ENCODE measurements around the gene CTNNA3.

Gene CTNNA3

DNA sequence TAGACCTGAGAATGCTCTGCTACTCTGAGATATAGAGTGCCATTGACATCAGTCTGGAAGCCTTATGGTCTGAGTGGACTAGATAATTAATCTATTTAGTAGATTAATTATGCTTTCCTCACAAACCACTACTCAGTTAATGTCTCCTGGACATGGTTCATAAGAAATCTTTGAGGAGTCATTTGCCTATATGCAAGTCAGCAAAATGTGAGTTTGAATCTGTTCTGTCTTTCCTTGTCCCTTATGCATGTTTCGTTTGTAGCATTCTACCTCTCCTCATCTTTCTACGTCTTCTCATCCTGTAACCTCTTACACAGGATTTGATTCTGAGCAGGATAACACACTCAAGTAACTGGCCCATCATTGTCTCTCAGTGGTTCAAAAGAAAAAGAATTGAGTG, 1505.6 kb downstream of the CTNNA3 start (continued):
- TF ChIP-seq, protein P1, sequence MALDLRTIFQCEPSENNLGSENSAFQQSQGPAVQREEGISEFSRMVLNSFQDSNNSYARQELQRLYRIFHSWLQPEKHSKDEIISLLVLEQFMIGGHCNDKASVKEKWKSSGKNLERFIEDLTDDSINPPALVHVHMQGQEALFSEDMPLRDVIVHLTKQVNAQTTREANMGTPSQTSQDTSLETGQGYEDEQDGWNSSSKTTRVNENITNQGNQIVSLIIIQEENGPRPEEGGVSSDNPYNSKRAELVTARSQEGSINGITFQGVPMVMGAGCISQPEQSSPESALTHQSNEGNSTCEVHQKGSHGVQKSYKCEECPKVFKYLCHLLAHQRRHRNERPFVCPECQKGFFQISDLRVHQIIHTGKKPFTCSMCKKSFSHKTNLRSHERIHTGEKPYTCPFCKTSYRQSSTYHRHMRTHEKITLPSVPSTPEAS (tag by site-specific recombination; IDR thresholded peaks at IDR 0.05) = no peak
- no peak for TF ChIP-seq ZNF600 (tag by site-specific recombination; IDR thresholded peaks at IDR 0.05)
- no peak for TF ChIP-seq ZNF777 (tag by site-specific recombination; IDR thresholded peaks at IDR 0.05; ENCODE audit: borderline replicate concordance)
- TF ChIP-seq, protein P2, sequence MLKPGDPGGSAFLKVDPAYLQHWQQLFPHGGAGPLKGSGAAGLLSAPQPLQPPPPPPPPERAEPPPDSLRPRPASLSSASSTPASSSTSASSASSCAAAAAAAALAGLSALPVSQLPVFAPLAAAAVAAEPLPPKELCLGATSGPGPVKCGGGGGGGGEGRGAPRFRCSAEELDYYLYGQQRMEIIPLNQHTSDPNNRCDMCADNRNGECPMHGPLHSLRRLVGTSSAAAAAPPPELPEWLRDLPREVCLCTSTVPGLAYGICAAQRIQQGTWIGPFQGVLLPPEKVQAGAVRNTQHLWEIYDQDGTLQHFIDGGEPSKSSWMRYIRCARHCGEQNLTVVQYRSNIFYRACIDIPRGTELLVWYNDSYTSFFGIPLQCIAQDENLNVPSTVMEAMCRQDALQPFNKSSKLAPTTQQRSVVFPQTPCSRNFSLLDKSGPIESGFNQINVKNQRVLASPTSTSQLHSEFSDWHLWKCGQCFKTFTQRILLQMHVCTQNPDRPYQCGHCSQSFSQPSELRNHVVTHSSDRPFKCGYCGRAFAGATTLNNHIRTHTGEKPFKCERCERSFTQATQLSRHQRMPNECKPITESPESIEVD (tag by site-specific recombination; IDR thresholded peaks at IDR 0.05) = no peak
- no peak for TF ChIP-seq ZNF768 (tag by site-specific recombination; IDR thresholded peaks at IDR 0.05)
- TF ChIP-seq ZNF16 (tag by site-specific recombination; IDR thresholded peaks at IDR 0.05; ENCODE audit: low read depth) = no peak

- POLR2A ChIA-PET = no interaction called here
- no peaks in the 10 kb centered on the region for H3K4me1 ChIP-seq (ENCODE audit: control insufficient read depth, insufficient read depth, low read length)
- no peak overlapping the region for H3K4me3 ChIP-seq (ENCODE audit: low read depth, low read length)
- no peaks in the 10 kb centered on the region for H3K36me3 ChIP-seq (ENCODE audit: control insufficient read depth in 2 of 2, insufficient read depth in 1 of 2, low read length in 2 of 2)
- no peaks in the 10 kb centered on the region for H3K9me3 ChIP-seq (ENCODE audit: control insufficient read depth, insufficient read depth, low read depth, low read length)
- CTCF ChIA-PET = no interaction called here
- TF ChIP-seq, protein P3, sequence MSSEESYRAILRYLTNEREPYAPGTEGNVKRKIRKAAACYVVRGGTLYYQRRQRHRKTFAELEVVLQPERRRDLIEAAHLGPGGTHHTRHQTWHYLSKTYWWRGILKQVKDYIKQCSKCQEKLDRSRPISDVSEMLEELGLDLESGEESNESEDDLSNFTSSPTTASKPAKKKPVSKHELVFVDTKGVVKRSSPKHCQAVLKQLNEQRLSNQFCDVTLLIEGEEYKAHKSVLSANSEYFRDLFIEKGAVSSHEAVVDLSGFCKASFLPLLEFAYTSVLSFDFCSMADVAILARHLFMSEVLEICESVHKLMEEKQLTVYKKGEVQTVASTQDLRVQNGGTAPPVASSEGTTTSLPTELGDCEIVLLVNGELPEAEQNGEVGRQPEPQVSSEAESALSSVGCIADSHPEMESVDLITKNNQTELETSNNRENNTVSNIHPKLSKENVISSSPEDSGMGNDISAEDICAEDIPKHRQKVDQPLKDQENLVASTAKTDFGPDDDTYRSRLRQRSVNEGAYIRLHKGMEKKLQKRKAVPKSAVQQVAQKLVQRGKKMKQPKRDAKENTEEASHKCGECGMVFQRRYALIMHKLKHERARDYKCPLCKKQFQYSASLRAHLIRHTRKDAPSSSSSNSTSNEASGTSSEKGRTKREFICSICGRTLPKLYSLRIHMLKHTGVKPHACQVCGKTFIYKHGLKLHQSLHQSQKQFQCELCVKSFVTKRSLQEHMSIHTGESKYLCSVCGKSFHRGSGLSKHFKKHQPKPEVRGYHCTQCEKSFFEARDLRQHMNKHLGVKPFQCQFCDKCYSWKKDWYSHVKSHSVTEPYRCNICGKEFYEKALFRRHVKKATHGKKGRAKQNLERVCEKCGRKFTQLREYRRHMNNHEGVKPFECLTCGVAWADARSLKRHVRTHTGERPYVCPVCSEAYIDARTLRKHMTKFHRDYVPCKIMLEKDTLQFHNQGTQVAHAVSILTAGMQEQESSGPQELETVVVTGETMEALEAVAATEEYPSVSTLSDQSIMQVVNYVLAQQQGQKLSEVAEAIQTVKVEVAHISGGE (tag by site-specific recombination; conservative IDR thresholded peaks at IDR 0.05; ENCODE audit: low read depth) = no peak
- TF ChIP-seq GLI2 (tag by site-specific recombination; IDR thresholded peaks at IDR 0.05; ENCODE audit: borderline replicate concordance, low read depth) = no peak
- H3K27ac ChIP-seq (ENCODE audit: extremely low read depth, low read depth, low read length) = no peak overlapping the region
These were observed 1506.7 kb downstream of the CTNNA3 start for GRCh38 chr10:66189271-66189670.

GRCh38 chr10:66187053-66187733, 1508.8 kb downstream of the CTNNA3 start:
- H3K4me3 ChIP-seq (ENCODE audit: low read depth, low read length) = no peak overlapping the region
- POLR2A ChIA-PET = no interaction called here
- H3K4me1 ChIP-seq (ENCODE audit: control insufficient read depth, insufficient read depth, low read length) = no peaks in the 10 kb centered on the region
- no peaks in the 10 kb centered on the region for H3K9me3 ChIP-seq (ENCODE audit: control insufficient read depth, insufficient read depth, low read depth, low read length)
- H3K36me3 ChIP-seq (ENCODE audit: control insufficient read depth in 2 of 2, insufficient read depth in 1 of 2, low read length in 2 of 2) = no peaks in the 10 kb centered on the region
- TF ChIP-seq ZNF239 (tag by site-specific recombination; IDR thresholded peaks at IDR 0.05) = no peak
- TF ChIP-seq GLIS2 (tag by site-specific recombination; IDR thresholded peaks at IDR 0.05) = no peak
- TF ChIP-seq ZNF473 (tag by site-specific recombination; IDR thresholded peaks at IDR 0.05) = no peak
- no peak for TF ChIP-seq ZNF433 (tag by site-specific recombination; IDR thresholded peaks at IDR 0.05; ENCODE audit: low read depth)
- no peak for TF ChIP-seq ZNF157 (tag by site-specific recombination; IDR thresholded peaks at IDR 0.05)
- no peak for TF ChIP-seq ZNF560 (tag by site-specific recombination; IDR thresholded peaks at IDR 0.05; ENCODE audit: borderline replicate concordance)
- no peak for TF ChIP-seq ZNF843 (tag by site-specific recombination; IDR thresholded peaks at IDR 0.05)
- TF ChIP-seq, protein P4, sequence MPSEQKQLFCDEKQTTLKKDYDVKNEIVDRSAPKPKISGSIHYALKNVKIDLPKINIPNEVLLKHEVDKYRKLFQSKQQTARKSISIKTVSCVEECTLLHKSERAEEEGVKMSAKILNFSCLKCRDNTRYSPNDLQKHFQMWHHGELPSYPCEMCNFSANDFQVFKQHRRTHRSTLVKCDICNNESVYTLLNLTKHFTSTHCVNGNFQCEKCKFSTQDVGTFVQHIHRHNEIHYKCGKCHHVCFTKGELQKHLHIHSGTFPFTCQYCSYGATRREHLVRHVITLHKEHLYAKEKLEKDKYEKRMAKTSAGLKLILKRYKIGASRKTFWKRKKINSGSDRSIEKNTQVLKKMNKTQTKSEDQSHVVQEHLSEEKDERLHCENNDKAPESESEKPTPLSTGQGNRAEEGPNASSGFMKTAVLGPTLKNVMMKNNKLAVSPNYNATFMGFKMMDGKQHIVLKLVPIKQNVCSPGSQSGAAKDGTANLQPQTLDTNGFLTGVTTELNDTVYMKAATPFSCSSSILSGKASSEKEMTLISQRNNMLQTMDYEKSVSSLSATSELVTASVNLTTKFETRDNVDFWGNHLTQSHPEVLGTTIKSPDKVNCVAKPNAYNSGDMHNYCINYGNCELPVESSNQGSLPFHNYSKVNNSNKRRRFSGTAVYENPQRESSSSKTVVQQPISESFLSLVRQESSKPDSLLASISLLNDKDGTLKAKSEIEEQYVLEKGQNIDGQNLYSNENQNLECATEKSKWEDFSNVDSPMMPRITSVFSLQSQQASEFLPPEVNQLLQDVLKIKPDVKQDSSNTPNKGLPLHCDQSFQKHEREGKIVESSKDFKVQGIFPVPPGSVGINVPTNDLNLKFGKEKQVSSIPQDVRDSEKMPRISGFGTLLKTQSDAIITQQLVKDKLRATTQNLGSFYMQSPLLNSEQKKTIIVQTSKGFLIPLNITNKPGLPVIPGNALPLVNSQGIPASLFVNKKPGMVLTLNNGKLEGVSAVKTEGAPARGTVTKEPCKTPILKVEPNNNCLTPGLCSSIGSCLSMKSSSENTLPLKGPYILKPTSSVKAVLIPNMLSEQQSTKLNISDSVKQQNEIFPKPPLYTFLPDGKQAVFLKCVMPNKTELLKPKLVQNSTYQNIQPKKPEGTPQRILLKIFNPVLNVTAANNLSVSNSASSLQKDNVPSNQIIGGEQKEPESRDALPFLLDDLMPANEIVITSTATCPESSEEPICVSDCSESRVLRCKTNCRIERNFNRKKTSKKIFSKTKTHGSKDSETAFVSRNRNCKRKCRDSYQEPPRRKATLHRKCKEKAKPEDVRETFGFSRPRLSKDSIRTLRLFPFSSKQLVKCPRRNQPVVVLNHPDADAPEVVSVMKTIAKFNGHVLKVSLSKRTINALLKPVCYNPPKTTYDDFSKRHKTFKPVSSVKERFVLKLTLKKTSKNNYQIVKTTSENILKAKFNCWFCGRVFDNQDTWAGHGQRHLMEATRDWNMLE (tag by site-specific recombination; conservative IDR thresholded peaks at IDR 0.05; ENCODE audit: low read depth) = no peak
- TF ChIP-seq, protein P2 (tag by site-specific recombination; IDR thresholded peaks at IDR 0.05) = no peak
- TF ChIP-seq KLF9 (tag by site-specific recombination; IDR thresholded peaks at IDR 0.05; ENCODE audit: low read depth) = no peak
- CTCF ChIA-PET = interaction anchor here (0.5 to 0.7 kb wide), 2 partner anchors 235 to 664 kb away, joined by 4 to 6 read pairs; no protein-coding TSS in a partner anchor
- no peak overlapping the region for H3K27ac ChIP-seq (ENCODE audit: extremely low read depth, low read depth, low read length)
